Right lobe of liver (tissue), 4 donors: ENCODE results near the gene VPS54.

Source experiments
- POLR2A ChIP-seq: fragments of 450-650 bp; IDR thresholded peaks from one replicate; pipeline ENCODE4 v1.6.1; 2017; ENCODE audit warnings: antibody characterized with exemption, mild to moderate bottlenecking
- TF ChIP-seq, protein P1 (sequence below), 4 donors: fragments of 200-600 bp in 3 of 4; fragments of 450-650 bp in 1 of 4; IDR thresholded peaks; one replicate each; pipeline versions ENCODE4 v1.5.1 to v1.8.0; 2016 to 2022; ENCODE audit warnings: antibody characterized with exemption in 4 of 4, mild to moderate bottlenecking in 2 of 4
- donor health status: DM: no; HTN: no; CAD: no.
- donor health status: DM: no; HTN: no; CAD: no.
- donor health status: DM: no; HTN: yes; CAD: no.

DNA sequence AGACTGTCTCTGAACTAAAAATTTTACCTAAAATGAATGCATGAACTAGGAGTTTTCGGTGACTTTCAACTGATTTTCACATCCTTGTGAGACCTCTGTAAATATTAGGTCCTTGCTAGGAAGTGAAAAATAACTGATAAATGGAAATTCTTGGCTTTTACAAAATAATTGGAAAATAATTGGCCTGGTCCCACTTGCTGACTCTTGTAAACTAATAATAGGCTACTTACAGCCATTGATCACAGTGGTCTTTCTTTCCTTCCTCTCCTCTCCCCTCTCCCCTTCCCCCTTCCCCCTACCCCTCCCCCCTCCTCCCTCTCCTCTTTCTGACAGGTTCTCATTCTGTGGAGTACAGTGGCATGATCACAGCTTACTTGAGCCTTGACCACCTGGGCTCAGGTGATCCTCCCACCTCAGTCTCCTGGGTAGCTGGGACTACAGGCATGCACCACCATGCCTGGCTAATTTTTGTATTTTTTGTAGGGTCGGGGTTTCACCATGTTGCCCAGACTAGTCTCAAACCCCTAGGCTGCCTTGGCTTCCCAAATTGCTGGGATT is 139.3 kb downstream of the VPS54 start:
- TF ChIP-seq, protein P1, sequence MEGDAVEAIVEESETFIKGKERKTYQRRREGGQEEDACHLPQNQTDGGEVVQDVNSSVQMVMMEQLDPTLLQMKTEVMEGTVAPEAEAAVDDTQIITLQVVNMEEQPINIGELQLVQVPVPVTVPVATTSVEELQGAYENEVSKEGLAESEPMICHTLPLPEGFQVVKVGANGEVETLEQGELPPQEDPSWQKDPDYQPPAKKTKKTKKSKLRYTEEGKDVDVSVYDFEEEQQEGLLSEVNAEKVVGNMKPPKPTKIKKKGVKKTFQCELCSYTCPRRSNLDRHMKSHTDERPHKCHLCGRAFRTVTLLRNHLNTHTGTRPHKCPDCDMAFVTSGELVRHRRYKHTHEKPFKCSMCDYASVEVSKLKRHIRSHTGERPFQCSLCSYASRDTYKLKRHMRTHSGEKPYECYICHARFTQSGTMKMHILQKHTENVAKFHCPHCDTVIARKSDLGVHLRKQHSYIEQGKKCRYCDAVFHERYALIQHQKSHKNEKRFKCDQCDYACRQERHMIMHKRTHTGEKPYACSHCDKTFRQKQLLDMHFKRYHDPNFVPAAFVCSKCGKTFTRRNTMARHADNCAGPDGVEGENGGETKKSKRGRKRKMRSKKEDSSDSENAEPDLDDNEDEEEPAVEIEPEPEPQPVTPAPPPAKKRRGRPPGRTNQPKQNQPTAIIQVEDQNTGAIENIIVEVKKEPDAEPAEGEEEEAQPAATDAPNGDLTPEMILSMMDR (IDR thresholded peaks at IDR 0.05), result no peak
- TF ChIP-seq POLR2A, result no peak
